Measurements from ENCODE around the gene LPIN1. TPM values are rescaled to one million over a fixed set of nuclear protein-coding genes. Genes with fewer than 3 reads are reported as not detected.

LPIN1 gene
- total RNA-seq, 2 experiments from 2014 or later, result 31.9 to 36.5 TPM

DNA sequence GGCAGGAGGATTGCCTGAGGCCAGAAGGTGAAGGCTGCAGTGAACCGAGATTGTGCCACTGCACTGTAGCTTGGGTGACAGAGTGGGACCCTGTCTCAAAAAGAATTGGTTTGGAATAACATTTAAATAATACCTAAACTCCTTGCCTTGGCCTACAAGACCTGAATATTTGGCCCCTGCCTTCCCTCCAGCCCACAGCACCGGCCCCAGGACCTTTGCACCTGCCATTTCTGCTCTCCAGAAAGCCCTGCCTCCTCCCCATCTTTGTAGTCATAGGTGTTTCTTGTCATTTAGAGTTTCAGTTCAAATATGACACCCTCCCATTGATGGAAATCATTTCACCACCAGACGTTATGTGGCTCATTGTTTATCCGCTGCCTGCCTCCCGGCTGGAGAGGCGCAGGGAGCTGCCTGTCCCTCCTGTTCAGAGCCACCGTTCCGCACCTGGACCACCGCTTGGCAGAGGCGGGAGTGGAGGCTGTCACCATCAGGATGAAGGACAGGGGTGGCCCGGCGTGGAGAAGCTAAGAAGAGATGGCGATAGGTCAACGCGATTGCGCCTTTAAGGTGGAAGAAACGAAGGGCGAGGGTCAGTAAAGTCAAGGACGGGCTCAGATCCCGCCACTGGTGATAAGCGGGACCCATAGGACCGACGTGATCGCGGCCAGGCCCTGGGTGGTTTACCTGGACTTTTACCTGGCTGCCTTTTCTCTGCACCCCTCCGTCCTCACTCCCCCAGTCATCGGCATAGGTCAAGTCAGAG is 638 bp upstream of the LPIN1 start:
- TF ChIP-seq, protein P1, sequence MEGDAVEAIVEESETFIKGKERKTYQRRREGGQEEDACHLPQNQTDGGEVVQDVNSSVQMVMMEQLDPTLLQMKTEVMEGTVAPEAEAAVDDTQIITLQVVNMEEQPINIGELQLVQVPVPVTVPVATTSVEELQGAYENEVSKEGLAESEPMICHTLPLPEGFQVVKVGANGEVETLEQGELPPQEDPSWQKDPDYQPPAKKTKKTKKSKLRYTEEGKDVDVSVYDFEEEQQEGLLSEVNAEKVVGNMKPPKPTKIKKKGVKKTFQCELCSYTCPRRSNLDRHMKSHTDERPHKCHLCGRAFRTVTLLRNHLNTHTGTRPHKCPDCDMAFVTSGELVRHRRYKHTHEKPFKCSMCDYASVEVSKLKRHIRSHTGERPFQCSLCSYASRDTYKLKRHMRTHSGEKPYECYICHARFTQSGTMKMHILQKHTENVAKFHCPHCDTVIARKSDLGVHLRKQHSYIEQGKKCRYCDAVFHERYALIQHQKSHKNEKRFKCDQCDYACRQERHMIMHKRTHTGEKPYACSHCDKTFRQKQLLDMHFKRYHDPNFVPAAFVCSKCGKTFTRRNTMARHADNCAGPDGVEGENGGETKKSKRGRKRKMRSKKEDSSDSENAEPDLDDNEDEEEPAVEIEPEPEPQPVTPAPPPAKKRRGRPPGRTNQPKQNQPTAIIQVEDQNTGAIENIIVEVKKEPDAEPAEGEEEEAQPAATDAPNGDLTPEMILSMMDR (IDR thresholded peaks at IDR 0.05), result no peak
- no peak for DNase-seq
- peak overlapping the region; percentile 71 for H3K4me3 Mint-ChIP-seq
- H3K27ac Mint-ChIP-seq, result peak overlapping the region; percentile 71
- intact Hi-C loops (cut with micrococcal nuclease), result loop anchor here (10.0 kb wide), 1 partner anchor 51 kb away; no protein-coding TSS in a partner anchor
- peaks cover 62% of the 10 kb centered on the region for H3K4me1 Mint-ChIP-seq (ENCODE audit: low read depth)
- H3K27me3 Mint-ChIP-seq, result no peaks in the 10 kb centered on the region
- H3K9me3 Mint-ChIP-seq, result no peaks in the 10 kb centered on the region
- no peak for ATAC-seq
- ChIA-PET POLR2A (interaction anchor here (1.0 to 3.1 kb wide), 4 partner anchors 9 to 34 kb away, joined by 3 to 19 read pairs (median 4); no protein-coding TSS in a partner anchor), CTCF (interaction anchor here (1.0 to 14.1 kb wide), 8 partner anchors 9 to 63 kb away, joined by 3 to 282 read pairs (median 10); no protein-coding TSS in a partner anchor)
- H3K36me3 Mint-ChIP-seq (ENCODE audit: low read depth), result no peaks in the 10 kb centered on the region

DNA sequence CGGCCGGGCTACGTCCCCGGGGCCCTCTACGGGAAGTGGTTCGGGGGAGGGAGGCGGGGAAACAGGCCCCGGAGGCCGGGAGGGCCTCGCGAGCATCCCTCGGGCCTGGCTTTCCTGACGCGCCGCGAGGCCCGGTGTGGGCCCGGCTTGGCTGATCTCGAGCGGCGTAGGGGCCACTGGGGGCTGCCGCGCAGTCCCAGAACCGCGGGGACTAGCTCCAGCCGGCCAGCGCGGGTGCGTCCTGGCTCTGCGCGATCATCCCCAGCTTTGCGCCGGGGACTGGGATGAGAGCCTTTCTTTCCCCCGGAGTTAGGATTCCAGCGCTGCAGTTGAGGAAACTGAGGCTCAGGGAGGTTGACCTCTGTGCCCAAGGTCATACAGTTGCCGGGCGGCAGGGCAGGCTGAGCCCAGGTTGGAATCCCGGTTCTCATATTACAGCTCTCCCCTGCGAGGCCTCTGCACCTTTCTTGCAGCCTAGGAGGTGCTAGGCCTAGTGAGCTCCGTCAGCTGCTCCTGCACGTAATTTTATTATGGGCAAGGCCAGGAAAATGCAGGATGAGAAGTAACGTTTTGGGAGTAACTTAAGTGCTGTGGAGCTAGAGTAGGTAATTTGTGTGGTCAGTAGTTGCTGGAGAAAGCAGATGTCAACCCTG is 501 bp downstream of the LPIN1 start:
- Mint-ChIP-seq H3K27ac (peak overlapping the region; percentile 85), H3K4me3 (peak overlapping the region; percentile 90), H3K36me3 (ENCODE audit: low read depth) (peaks cover 2% of the 10 kb centered on the region), H3K4me1 (ENCODE audit: low read depth) (peaks cover 72% of the 10 kb centered on the region), H3K27me3 (no peaks in the 10 kb centered on the region), H3K9me3 (no peaks in the 10 kb centered on the region)
- TF ChIP-seq, protein P1 (IDR thresholded peaks at IDR 0.05), result no peak
- CTCF ChIA-PET, result interaction anchor here (0.9 to 14.1 kb wide), 7 partner anchors 8 to 64 kb away, joined by 3 to 282 read pairs (median 4); no protein-coding TSS in a partner anchor
- ATAC-seq (peak; percentile 28), DNase-seq (peak; percentile 28)
- POLR2A ChIA-PET, result interaction anchor here (1.1 to 1.6 kb wide), 4 partner anchors 10 to 33 kb away, joined by 3 to 7 read pairs (median 4); no protein-coding TSS in a partner anchor
- intact Hi-C loops (cut with micrococcal nuclease), result loop anchor here (10.0 kb wide), 1 partner anchor 52 kb away; no protein-coding TSS in a partner anchor

DNA sequence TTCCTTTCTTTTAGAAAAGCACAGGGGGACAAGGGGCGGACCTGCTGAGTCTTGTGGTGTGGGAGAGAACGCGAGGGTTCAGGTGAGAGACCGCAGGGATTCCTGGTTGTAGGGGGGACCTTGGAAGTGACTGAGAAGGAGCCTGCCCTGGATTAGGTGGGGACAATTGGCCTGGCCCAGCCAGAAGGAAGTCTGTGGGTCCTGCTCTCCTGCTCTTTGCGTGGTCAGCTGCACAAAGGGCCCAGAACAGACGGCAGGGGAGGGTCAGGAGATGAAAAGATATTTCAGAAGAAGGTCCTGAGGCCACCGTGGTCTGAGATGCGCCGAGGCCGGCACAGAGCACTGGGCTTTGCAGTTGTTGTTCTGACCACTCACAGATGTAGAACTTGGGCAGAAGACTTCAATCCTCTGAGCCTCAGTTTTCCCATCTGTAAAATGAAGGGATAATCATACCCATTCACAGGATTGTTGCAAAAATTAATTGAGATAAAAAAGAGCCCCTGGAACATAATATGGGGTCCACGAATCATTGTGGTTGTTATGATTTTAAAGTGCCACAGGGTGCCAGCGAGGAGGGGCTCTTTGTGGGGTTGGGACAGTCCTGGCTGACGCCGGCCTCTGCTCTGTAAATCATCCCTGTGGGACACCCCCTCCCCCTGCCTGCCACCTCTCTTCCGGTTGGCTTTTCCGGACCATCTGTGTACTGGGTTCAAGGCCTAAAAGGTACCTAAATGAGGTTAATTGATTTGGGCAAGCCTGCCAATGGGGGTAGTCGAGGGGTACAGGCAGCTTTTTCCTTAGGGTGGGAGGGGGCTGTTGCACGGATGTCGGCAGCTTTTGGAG is 1.8 kb downstream of the LPIN1 start:
- DNase-seq (peak; percentile 42), ATAC-seq (no peak)
- no peaks in the 10 kb centered on the region for H3K27me3 Mint-ChIP-seq
- peaks cover 81% of the 10 kb centered on the region for H3K4me1 Mint-ChIP-seq (ENCODE audit: low read depth)
- ChIA-PET CTCF (interaction anchor here (1.1 to 14.1 kb wide), 4 partner anchors 9 to 65 kb away, joined by 3 to 282 read pairs (median 10); no protein-coding TSS in a partner anchor), POLR2A (interaction anchor here (0.8 to 1.6 kb wide), 4 partner anchors 8 to 30 kb away, joined by 3 to 7 read pairs (median 4); no protein-coding TSS in a partner anchor)
- intact Hi-C loops (cut with micrococcal nuclease), result loop anchor here (10.0 kb wide), 1 partner anchor 53 kb away; no protein-coding TSS in a partner anchor
- peaks cover 2% of the 10 kb centered on the region for H3K36me3 Mint-ChIP-seq (ENCODE audit: low read depth)
- TF ChIP-seq, protein P1 (IDR thresholded peaks at IDR 0.05), result no peak
- no peaks in the 10 kb centered on the region for H3K9me3 Mint-ChIP-seq
- H3K27ac Mint-ChIP-seq, result peak overlapping the region; percentile 85
- H3K4me3 Mint-ChIP-seq, result peak overlapping the region; percentile 90

DNA sequence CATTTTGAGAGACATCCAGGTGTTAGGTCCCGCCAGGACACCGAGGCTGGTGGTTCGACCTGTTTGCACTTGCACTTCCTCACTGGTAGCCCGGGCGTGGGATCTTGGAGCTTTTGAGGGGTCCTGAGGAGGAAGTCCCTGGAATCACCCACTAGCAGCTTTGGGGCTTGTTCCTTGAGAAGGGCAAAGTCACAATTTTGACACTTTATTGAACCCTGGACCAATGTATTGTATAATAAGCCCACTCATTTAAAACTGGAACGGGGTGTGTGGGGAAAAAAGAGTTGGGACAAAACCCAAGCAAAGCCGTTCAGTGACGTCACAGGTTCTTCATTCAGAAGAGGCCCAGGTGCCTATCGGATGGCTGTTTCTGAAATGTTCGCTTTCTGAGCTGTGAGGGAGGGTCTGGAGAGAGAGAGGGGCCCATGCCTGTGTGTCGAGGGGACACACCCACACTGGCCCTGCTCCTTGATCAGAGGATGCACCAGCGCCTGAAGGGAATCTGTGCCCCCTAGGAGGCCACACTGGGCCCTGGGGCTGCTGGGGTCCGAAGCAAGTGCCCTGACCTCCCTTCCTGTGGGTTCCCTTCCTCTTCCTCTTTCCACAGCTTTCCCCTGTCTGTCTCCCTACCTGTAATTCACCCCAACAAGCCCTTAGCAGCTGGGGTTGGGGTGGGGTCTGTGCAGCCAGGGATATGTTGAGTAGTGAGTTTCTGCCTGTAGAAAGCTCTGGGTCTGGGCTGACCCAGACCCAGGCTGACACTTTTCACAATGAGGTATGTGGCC is 2.6 kb downstream of the LPIN1 start:
- peak overlapping the region; percentile 90 for H3K4me3 Mint-ChIP-seq
- intact Hi-C loops (cut with micrococcal nuclease), result loop anchor here (10.0 kb wide), 1 partner anchor 54 kb away; no protein-coding TSS in a partner anchor
- ChIA-PET POLR2A (interaction anchor here (0.8 kb wide), 1 partner anchor 9 kb away, joined by 3 read pairs; no protein-coding TSS in a partner anchor), CTCF (interaction anchor here (0.7 to 14.1 kb wide), 3 partner anchors 33 to 66 kb away, joined by 3 to 282 read pairs (median 3); no protein-coding TSS in a partner anchor)
- ATAC-seq, result no peak
- no peaks in the 10 kb centered on the region for H3K27me3 Mint-ChIP-seq
- no peaks in the 10 kb centered on the region for H3K9me3 Mint-ChIP-seq
- TF ChIP-seq, protein P1 (IDR thresholded peaks at IDR 0.05), result no peak
- H3K27ac Mint-ChIP-seq, result peak overlapping the region; percentile 89
- no peak for DNase-seq
- peaks cover 2% of the 10 kb centered on the region for H3K36me3 Mint-ChIP-seq (ENCODE audit: low read depth)
- H3K4me1 Mint-ChIP-seq (ENCODE audit: low read depth), result peaks cover 81% of the 10 kb centered on the region
